NT2/D1 (cell line): Measurements from ENCODE around the gene CAMK1D.
"Not testable (repeated sequence)": the region's sequence is repeated elsewhere in the genome, so short reads cannot be mapped to it uniquely, and the experiment has no call there.

ENCODE experiments used
- YY1 ChIP-seq: IDR thresholded peaks from 2 replicates; pipeline ENCODE4 v1.6.1; 2011; ENCODE audit not compliant: insufficient read length, insufficient read depth
- ZNF274 ChIP-seq: IDR thresholded peaks from 2 replicates; pipeline ENCODE4 v1.6.1; 2011; ENCODE audit warnings: mild to moderate bottlenecking, low read depth, low read length

DNA sequence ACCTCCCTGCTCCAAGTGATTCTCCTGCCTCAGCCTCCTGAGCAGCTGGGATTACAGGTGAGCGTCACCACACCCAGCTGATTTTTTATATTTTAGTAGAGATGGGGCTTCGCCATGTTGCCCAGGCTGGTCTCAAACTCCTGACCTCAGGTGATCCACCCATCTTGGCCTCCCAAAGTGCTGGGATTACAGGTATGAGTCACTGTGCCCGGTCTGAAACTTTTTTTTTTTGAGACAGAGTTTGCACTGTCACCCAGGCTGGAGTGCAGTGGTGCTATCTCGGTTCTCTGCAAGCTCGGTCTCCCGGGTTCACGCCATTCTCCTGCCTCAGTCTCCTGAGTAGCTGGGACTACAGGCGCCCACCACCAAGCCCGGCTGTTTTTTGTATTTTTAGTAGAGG, 21.0 kb upstream of the CAMK1D start:
- not testable (repeated sequence) for TF ChIP-seq YY1, ZNF274
